GM03348 (cell line): ENCODE measurements around the gene PADI6.
"Not testable (repeated sequence)": the region's sequence is repeated elsewhere in the genome, so short reads cannot be mapped to it uniquely, and the experiment has no call there.

Source experiments
- DNase-seq: peaks from one replicate; pipeline ENCODE4 v3.0.0; 2012; ENCODE audit warnings: low spot score

PADI6 gene

GRCh38 chr1:17371896-17372295, at the start of gene PADI6:
Gene PADI6 (plus strand): TSS chr1:17372196. CDS start chr1:17372246, 50 bp downstream.
- DNase-seq = no peak

- DNase-seq = no peak
These were observed 43.1 kb upstream of the PADI6 start for GRCh38 chr1:17328855-17329254.

DNA sequence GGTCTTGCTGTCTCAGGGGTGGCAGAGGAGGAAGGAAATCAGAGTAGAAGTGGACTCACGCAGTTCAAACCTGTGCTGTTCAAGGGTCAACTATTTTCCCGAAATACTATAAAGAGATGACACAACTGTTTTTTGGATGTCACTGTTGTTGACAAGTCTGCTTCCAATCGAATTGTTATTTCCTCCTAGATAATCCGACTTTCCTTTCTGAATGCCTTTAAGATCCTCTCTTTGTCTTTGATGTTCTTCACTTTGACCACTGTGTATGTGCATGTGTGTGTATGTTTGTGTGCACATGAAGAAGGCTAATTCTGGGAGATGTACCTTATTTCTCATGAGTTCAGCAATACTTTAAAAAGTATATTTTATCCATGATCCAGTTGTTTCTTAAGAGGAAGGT, 42.4 kb upstream of the PADI6 start:
- DNase-seq = no peak

DNA sequence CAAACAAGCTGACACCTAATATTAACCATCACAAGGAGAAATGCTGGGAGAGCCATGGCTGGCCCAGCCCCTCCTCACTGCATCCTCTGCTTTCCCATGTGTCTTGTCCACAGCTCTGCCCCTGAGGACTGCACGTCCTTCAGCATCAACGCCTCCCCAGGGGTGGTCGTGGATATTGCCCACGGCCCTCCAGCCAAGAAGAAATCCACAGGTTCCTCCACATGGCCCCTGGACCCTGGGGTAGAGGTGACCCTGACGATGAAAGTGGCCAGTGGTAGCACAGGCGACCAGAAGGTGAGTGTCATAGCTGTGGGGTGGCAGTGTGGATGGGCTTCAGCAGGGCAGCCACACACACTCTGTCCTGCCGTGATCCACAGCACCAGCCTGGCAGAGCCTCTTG, 41.1 kb upstream of the PADI6 start:
- DNase-seq = no peak

DNA sequence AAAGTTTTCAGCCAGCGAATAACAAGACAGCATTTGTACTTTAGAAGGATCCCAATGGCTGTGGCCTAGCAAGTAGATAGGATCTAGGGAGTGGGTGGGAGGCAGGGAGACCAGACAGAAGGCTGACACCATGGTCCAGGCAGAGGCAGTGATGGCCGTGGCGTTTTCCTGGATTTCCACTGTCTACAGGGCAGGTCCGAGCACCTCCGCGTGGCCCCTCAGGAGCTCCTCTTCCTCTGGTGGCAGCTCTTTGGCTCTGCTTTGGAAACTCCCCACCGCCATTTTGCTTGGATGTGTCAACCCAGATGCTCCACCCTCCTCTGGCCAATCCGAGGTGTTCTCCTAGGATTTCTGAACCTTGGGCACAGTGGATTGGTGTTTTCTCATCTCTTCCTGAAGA, 38.9 kb upstream of the PADI6 start:
- no peak for DNase-seq

GRCh38 chr1:17335821-17336710, 35.9 kb upstream of the PADI6 start:
- peak; percentile 80 for DNase-seq

- DNase-seq = no peak
These were observed 33.1 kb upstream of the PADI6 start for GRCh38 chr1:17338706-17339493.

DNA sequence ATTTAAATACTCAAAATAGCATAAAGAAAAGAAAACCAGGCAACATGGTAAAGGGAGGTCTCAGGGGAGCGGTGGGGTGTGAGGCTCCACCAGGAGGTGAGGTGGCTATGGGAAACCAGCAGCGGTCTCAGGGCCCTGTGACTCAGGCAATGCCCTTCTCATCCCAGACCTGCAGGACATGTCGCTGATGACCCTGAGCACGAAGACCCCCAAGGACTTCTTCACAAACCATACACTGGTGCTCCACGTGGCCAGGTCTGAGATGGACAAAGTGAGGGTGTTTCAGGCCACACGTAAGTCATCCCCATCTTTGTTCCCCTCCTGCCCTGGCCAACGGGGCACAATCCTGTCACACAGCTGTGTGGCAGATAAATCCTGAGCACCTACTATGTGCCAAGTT, 32.5 kb upstream of the PADI6 start:
- no peak for DNase-seq

DNA sequence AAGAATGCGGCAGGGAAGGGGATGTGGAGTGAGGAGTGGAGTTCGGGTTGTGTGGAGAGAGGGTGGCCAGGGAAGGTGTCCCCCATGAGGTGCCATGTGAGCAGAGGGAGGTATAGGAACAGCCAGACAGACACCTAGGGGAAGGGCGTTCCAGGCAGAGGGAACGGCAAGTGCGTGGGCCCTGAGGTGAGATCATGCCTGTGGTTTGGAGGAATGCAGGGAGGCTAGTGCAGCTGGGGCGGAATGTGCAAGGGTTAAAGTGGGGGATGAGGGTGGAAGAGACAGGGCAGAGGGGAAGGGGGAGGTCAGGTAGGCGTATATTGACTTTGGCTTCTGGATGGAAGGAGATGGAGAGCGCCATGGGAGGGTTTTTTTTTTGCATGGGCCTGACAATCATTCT, 31.6 kb upstream of the PADI6 start:
- no peak for DNase-seq

DNA sequence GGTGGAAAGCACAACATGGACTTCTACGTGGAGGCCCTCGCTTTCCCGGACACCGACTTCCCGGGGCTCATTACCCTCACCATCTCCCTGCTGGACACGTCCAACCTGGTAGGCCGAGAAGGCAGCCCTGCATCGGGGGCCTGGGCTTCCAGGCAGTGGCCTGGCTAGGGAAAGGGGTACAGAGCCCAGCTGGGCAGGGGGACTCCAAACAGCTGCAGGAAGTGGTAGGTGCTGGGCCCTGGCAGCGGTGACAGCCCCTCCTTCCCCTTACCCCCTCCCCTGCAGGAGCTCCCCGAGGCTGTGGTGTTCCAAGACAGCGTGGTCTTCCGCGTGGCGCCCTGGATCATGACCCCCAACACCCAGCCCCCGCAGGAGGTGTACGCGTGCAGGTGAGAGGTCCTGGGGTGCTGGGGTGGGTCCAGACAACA, 30.0 kb upstream of the PADI6 start:
- no peak for DNase-seq

GRCh38 chr1:17345506-17345905, 26.5 kb upstream of the PADI6 start:
- not testable (repeated sequence) for DNase-seq

DNA sequence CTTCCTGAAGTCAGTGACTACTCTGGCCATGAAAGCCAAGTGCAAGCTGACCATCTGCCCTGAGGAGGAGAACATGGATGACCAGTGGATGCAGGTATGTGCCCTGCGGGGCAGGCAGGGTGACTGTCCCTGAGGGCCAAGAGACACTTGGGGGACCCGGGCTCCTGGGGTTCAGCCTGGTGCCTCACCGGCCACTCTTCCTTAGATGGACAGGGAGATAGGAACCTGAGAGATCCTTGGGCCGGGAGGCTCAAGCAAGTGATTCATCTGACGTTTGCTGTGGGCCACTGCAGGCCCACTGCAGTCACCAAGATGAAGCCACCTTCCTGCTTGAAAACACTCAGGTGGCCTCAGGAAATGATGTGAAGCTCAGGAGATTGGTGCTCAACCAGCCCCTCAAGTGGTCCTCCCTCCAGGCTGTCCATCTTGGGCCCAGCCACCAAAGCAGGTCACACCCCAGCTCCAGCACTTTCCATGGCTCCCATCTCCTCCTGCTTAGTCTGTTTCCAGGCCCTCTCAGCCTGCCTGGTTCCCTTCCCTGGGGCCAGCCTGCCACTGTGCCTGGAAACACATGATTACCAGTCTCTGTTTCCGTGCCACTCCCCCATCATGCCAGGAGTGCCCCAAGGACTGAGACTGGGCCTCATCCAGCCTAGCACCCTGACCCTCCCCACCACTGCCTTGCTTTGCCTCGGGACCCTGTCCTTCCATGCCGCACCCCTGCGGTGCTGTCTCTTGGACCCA, 25.8 kb upstream of the PADI6 start:
- no peak for DNase-seq

- peak; percentile 50 for DNase-seq
These were observed 24.0 kb upstream of the PADI6 start for GRCh38 chr1:17347769-17348592.

- no peak for DNase-seq
These were observed 23.3 kb upstream of the PADI6 start for GRCh38 chr1:17348593-17349234.

- DNase-seq = no peak
These were observed 21.9 kb upstream of the PADI6 start for GRCh38 chr1:17350083-17350482.

DNA sequence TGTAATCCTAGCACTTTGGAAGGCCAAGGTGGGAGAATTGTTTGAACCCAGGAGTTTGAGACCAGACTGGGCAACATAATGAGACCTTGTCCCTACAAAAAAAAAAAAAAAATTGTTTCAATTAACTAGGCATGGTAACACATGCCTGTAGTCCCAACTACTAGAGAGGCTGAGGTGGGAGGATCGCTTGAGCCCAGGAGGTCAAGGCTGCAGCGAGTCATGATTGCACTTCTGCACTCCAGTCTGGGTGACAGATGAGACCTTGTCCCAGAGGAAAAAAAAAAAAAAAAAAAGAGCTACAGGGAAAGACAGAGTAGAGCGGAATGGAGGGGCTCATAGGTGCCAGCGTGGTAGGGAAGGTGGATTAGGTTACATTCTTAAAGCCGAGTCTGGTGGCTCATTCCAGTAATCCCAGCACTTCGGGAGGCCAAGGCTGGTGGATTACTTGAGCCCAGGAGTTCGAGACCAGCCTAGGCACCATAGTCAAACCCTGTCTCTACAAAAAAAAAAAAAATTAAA, 21.0 kb upstream of the PADI6 start:
- no peak for DNase-seq

DNA sequence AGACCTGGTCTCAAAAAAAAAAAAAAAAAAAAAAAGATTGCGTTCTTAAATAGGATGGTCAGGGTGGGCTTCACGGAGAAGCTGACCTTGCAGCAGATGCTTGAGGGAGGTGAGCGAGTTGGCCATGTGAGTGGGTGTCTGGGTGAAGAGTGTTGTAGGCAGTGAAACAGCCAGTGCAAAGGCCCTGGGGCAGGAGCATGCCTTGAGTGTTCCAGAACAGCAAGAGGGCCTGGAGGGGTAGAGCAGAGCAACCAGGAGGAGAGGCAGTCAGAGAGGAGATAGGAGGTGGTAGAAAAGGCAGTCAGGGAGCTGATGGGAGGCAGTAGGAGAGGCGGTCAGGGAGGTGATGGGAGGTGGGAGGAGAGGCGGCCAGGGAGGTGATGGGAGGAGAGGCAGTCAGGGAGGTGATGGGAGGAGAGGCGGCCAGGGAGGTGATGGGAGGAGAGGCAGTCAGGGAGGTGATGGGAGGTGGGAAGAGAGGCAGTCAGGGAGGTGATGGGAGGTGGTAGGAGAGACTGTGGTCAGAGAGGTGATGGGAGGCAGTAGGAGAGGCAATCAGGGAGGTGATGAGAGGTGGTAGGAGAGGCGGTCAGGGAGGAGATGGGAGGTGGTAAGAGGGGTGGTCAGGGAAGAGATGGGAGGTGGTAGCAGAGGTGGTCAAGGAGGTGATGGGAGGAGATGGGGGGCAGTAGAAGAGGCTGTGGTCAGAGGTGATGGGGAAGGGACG, 20.2 kb upstream of the PADI6 start:
- no peak for DNase-seq

- no peak for DNase-seq
These were observed 19.5 kb upstream of the PADI6 start for GRCh38 chr1:17352419-17352909.

- no peak for DNase-seq
These were observed 16.1 kb upstream of the PADI6 start for GRCh38 chr1:17355898-17356297.
